IPS-18c (cell line): Measurements from ENCODE around the gene SLC46A2.
A peak's percentile ranks its signal among the peaks of the same experiment; 100 is the strongest.

Source experiments
- H3K4me3 ChIP-seq: 2 replicates; pipeline ENCODE4 v1.7.0; 2013; ENCODE audit warnings: low read depth, mild to moderate bottlenecking, low read length, moderate library complexity; ENCODE audit not compliant: insufficient read depth
- H3K9me3 ChIP-seq: one replicate; pipeline ENCODE4 v1.6.1; 2013; ENCODE audit warnings: mild to moderate bottlenecking, low read length, moderate library complexity; ENCODE audit not compliant: control insufficient read depth, insufficient read depth

Gene SLC46A2, protein sequence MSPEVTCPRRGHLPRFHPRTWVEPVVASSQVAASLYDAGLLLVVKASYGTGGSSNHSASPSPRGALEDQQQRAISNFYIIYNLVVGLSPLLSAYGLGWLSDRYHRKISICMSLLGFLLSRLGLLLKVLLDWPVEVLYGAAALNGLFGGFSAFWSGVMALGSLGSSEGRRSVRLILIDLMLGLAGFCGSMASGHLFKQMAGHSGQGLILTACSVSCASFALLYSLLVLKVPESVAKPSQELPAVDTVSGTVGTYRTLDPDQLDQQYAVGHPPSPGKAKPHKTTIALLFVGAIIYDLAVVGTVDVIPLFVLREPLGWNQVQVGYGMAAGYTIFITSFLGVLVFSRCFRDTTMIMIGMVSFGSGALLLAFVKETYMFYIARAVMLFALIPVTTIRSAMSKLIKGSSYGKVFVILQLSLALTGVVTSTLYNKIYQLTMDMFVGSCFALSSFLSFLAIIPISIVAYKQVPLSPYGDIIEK

DNA sequence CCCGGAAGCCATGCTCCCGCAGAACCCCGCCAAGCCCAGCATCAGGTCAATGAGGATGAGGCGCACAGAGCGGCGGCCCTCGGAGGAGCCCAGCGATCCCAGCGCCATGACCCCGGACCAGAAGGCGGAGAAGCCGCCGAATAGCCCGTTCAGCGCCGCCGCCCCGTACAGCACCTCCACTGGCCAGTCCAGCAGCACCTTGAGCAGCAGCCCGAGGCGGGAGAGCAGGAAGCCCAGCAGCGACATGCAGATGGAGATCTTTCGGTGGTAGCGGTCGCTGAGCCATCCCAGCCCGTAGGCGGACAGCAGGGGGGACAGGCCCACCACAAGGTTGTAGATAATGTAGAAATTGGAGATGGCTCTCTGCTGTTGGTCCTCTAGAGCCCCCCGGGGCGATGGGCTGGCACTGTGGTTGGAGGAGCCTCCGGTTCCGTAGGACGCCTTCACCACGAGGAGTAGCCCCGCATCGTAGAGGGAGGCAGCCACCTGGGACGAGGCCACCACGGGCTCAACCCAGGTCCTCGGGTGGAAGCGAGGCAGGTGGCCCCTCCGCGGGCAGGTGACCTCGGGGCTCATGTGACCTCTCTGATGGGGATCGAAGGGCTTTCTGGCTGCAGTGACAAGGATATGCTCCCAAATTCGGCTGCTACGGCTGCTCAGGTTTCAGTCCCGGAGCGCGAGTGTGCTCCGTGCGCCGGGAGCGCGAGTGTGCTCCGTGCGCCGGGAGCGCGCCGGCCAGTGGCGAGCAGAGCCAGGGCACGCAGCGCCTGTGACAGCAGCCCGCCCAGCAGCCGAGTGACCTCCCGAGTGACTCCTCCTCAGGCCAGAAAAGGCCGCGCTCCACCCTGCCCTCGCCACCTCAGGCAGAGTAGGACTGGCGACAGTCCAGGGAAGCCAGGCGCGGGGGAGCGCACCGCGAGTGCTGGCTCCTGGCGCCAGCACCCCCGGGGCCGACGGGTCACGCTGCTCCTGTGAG is at the start of gene SLC46A2:
Gene SLC46A2, minus strand, starts transcription at position 771 of the 976 bp plus-strand sequence. Its CDS starts 195 bp downstream, at position 576.
- Histone ChIP-seq H3K9me3 (no peaks in the 10 kb centered on the region), H3K4me3 (peak within 1 kb of the TSS; percentile 48)

DNA sequence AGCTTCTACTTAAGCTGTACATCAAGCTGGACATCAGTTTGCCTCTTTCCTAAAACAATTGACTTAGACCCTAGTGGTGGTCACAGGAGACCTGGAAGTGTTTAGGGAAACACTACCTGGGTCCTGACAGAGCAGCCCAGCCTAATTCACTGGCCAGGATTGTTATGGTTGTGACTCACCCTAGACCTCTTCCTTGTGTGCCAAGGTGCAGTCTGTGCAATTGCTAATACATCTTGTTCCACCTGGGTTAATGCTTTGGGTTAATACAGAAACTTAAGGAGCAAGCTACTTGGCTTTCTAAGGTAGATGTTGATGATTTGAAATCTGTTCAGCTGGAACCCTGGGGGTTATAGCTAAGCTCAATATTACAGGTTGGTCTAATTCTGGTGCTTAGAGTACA is 48.7 kb upstream of the SLC46A2 start:
- Histone ChIP-seq H3K9me3 (no peaks in the 10 kb centered on the region), H3K4me3 (no peak overlapping the region)

DNA sequence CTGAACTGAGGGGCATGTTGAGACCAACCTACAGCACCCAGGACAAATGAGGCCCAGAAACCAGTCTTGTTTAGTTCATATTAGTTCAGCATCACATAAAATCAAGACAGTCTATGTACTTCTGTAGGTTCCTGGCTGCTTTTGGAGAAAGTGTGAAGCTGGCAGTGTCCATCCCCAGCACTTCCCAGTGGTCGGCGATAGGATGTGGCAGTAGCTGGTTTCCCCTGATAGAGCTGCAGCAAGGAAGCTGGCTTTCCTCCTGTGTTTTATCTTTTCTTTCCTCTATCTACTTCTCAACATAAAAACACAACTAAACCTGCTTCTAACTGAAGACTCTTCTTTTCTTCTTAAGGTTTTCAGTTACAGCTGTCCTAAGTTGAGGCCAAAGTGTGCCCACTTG is 43.0 kb upstream of the SLC46A2 start:
- no peaks in the 10 kb centered on the region for H3K9me3 ChIP-seq

DNA sequence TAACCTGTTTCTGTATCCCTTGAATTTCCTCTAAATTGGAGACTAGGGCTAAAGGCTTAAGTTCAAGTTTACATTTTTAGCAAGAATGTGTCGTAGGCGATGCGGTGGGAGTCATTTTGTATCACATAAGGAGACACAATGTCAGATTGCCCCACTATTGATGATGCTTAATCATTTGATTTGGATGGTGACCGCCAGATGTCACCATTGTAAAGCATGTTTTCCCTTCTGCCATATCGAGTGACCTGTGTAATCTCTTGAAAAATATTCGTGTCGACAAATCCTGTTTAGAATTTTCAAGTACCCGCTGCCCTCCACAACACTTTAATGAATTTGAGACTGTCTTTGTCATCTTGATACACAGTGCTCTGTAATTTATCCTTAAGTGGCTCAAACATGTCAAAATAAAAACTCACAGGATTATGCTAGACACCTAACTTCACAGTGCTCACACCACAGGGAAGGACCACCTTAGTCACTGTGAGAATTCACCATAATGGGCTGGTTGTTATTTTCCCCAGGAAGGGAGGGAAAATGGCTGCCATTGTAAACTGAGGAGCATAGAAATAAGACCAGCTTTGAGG is 34.5 kb upstream of the SLC46A2 start:
- H3K4me3 ChIP-seq = no peak overlapping the region

More for the DNA sequence above, 43.0 kb upstream of the SLC46A2 start:
- no peak overlapping the region for H3K4me3 ChIP-seq

DNA sequence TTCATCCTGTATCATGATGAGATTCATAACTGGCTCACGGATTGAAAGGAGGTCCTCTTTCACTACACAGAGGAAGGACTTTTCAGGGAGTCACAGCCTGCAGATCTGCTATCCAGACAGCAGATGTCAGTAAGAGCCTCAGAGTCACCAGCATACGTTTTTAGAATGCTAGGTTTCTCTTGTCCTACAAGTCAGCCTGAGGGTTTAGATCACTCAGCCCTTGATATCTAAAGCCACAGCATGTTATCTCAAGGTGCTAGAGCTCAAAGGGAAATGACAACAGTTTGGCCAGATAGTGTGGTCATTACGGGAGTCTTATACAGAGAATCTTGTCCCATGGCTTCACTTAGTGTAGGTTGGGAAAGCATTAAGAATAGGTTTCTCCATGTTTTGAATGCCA is 30.9 kb upstream of the SLC46A2 start:
- Histone ChIP-seq H3K9me3 (no peaks in the 10 kb centered on the region), H3K4me3 (no peak overlapping the region)

More for the DNA sequence above, 34.5 kb upstream of the SLC46A2 start:
- no peaks in the 10 kb centered on the region for H3K9me3 ChIP-seq

DNA sequence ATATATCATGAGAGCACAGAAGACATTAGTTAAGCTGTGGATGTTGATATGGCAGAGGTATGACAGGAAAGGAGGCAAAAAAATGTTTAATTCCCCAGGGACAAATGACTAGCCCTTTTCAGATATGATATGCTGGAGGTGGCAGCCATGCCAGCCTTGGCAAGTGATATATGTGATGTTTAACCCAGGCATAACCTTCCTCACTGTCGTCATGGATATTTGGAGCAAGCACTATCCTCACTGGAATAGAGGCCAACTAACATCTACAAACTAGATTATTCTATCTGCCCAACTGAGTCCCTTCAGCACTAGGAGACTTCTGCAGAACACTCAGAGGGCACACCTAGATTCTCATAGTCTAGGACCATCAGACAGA is 27.3 kb upstream of the SLC46A2 start:
- H3K4me3 ChIP-seq = no peak overlapping the region
- H3K9me3 ChIP-seq = no peaks in the 10 kb centered on the region

DNA sequence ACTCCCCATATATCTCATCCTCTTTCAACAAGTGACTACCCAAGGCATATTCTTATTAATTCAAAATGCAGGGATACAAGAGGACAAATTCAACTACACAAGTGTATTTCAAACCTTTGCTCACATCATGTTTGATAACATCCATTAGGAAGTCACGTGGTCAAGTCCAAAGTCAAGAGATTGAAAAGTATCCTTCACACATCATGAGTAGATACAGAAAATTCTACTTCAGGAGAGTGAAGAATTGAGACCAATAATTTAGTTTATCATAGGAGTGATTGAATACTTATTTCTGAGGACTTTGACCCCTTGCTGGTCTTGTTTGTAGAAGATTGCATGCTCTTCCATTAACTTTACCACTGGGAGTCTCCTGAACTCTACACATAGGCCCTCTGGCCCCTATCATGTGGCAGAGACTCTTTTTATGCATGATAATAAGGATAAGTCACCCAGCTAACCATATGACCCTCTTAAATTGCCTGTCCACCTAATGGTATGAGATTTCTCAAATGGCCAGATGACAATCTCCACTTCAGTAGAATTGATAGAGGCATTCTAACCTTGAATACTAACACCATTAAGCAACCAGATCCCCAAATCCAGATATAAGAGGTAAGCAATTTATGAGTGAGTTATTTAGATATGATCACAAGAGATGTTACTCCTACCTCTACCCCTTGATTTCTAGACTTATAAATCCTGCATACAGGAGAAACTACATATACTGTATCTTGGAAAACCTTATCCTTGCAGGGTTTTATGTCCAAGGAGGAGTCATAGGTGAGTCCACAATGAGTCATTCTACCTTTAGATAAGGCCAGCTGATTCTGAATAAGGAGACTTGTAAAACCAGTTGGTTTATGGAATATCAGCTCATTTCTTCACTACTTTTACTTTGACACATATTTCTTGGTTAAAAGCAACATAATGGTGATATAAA is 26.6 kb upstream of the SLC46A2 start:
- Histone ChIP-seq H3K4me3 (no peak overlapping the region), H3K9me3 (no peaks in the 10 kb centered on the region)

DNA sequence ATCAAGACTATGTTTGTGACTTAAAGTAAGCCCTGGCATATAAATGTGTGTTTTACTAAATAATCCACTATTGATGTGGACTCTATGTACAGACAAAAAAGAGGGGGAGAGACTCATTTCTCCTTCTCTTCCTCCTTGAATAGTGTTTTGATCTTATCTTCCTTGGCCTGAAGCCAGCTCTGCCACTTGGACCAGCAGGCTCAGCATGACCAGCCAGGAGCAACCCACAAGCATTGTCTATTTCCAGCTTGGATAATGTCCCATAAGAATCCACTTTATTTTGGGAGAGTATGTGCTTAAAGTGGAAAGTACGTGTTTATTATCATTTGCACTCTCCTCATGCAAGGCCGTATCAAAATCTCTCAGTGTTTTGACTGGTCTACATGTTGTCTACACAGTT is 23.8 kb upstream of the SLC46A2 start:
- no peak overlapping the region for H3K4me3 ChIP-seq
- H3K9me3 ChIP-seq = peaks cover 2% of the 10 kb centered on the region

DNA sequence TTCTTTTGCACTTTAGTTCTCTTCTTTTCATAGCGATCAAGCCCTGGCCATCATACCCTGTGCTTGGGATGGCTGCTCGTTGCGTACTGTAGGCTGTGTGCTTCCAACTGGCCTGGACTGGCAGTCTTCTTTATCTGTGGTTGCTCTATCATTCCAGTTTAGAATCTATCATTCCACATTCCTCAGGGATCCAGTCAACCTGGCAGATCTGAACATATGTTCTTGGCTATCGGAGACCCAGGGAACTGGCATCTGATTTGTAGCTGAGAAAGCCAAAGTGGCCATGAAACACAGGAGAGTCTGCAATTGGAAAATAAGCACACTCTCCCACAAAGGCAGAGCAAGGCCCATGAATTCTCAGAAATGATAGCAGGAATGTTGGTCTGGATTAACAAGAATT is 22.6 kb upstream of the SLC46A2 start:
- no peak overlapping the region for H3K4me3 ChIP-seq
- H3K9me3 ChIP-seq = peaks cover 2% of the 10 kb centered on the region

DNA sequence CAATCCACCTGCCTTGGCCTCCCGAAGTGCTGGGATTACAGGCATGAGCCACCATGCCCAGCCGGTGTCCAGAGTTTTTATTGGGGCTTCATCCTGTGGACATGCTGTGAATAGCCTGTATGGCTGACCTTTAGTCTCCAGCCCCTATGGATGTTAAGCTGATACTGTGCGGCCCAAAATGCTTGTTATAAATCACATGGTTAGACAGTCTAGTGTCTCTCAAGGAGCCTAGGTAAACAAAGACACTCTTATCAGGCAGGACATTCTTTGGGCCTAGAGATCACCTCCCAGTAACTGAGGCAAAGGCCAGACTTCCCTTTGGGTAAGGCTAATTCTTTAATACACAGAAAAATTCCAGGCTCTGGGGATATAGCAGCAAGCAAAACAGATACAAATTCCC is 22.0 kb upstream of the SLC46A2 start:
- Histone ChIP-seq H3K4me3 (no peak overlapping the region), H3K9me3 (peaks cover 2% of the 10 kb centered on the region)

DNA sequence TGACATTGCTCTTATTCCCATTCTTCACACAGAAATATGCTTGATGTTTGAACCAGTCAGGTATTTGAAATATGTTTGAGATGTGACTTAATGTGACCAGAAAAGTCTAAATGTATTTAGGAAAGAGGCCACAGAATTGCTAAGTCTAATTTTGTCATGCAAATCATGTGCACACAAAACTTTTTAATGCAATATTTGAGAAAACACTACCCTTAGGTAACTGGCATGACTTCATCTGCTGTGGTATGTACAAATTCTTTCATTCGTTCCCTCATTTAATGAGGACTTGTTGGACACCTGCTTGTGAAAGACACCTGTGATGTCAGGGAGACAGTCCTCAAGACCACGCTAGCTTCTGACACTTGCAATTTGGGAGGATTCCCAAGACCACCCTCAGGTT is 21.1 kb upstream of the SLC46A2 start:
- Histone ChIP-seq H3K4me3 (no peak overlapping the region), H3K9me3 (peaks cover 2% of the 10 kb centered on the region)

DNA sequence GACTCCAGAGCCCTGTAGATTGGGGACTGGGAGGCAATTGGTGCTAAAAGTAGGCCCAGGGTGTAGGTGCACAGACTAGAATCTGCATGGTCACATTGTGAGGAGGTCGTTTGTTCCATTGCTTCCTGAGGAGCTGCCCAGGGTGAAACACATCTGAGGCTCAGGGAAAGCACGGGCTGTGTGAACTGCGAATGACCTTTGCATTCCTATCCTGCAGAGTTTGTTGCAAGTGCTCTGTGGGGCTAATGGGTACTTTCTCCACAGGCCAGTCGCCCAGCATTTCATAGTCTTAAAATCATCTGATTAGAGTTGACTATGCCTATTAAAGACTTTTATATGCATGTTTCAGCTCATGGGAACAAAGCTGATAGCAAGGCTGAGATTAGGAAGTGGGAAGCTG is 14.4 kb upstream of the SLC46A2 start:
- Histone ChIP-seq H3K4me3 (no peak overlapping the region), H3K9me3 (no peaks in the 10 kb centered on the region)

DNA sequence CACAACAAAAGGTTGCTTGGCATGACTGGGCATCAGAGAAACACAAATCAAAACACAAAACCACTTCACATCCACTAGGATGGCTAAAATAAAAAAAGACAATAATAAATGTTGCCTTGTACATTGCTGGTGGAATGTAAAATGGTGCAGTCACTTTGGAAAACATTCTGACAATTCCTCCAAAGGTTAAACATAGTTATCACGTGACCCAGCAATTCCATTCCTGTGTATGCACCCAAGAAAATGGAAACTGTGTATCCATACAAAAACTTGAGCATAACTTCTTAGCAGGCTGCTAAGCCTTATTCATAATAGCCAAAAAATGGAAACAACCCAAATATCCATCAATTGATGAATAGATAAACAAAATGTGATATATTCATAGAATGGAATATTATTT is 10.2 kb upstream of the SLC46A2 start:
- no peaks in the 10 kb centered on the region for H3K9me3 ChIP-seq
- no peak overlapping the region for H3K4me3 ChIP-seq

DNA sequence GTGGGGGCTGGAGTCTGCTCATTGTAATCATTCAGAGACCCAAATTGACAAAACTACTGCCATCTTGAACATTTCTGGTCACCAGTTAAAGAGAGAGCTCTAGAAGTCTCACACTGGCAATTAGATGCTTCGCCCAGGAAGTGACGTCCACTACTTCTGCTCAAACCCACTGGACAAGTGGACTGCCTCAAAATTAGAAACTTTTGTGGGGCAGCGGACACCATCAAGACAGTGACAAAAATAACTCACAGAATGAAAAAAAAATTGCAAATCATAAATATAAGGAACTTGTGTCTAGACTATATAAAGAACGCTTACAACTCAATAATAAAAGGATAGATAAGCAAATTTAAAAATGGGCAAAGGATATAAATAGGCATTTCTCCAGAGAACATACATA is 9.8 kb upstream of the SLC46A2 start:
- H3K4me3 ChIP-seq = no peak overlapping the region
- no peaks in the 10 kb centered on the region for H3K9me3 ChIP-seq

DNA sequence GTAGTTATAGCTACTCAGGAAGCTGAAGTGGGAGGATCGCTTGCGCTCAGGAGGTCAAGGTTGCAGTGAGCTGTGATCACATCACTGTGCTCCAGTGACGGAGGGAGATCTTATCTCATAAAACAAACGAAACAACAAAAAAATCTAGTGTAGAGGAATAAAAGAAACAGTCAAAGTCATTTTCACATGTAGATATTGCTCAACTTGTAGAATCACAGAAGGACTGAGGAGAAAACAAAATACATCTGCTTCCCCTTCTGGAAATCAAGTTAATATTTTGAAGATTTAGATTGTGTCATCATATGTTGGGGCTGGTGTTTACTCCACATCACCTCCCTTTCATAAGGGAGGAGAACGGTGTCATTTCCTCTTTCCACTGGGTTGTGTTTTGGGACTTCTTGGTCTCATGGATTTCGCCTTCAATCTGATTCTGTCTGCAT is 8.2 kb upstream of the SLC46A2 start:
- Histone ChIP-seq H3K4me3 (no peak overlapping the region), H3K9me3 (no peaks in the 10 kb centered on the region)

DNA sequence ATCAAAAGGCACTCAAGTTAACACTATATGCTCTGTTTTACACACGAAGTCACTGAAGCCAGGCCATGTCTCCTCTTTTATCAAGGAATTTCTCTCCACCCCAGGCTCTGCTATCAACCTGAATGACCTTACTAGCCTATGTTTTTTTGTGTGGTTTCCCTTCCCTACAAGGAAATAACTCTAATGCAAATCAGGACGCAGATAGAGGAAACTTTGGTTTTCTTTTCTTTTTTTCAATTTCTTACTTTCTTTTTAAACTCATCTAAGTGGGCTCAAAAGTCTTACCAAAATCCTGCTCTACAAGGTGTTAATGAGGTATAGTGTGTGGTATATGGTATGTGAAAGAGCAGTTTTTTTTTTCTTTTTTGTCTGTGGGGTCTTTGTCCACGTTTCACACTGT is 5.5 kb upstream of the SLC46A2 start:
- Histone ChIP-seq H3K9me3 (no peaks in the 10 kb centered on the region), H3K4me3 (no peak overlapping the region)

DNA sequence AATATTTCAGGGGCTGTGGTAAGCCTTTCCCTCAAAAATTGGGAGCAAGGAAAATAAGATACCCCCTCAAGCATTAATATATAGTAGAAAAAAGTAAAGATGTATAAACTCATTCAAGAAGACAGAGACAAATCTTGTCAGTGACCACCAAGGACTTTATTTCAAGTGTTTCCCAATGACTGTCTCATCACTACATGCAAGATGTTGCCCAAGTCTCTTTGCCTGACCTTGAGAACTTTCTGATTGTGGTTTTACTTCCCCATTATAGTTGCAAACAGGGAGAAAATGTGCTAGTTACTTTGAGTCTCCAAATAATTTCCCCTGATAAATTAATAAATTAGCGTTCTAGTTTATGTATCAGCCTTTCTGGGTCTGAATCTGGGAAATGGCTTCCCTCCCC is 4.0 kb upstream of the SLC46A2 start:
- no peaks in the 10 kb centered on the region for H3K9me3 ChIP-seq
- H3K4me3 ChIP-seq = no peak overlapping the region
